Mesothelial cell of epicardium (in vitro differentiated cells): ENCODE measurements around the gene RAB13. TPM values are rescaled to one million over a fixed set of nuclear protein-coding genes. Genes with fewer than 3 reads are reported as not detected.
"Not testable (repeated sequence)": the region's sequence is repeated elsewhere in the genome, so short reads cannot be mapped to it uniquely, and the experiment has no call there.

Source experiments
- DNase-seq, 2 experiments: peaks; one replicate each; pipeline ENCODE4 v3.0.0; 2021; ENCODE audit warnings: low spot score in 2 of 2; ENCODE audit not compliant: unreplicated experiment in 2 of 2
- H3K27ac Mint-ChIP-seq: 2 replicates; pipeline ENCODE4 v1.8.0; 2021; ENCODE audit warnings: mixed read lengths
- H3K27me3 Mint-ChIP-seq: 2 replicates; pipeline ENCODE4 v1.8.0; 2021; ENCODE audit warnings: low read depth, mixed read lengths
- H3K36me3 Mint-ChIP-seq: 2 replicates; pipeline ENCODE4 v1.8.0; 2021; ENCODE audit warnings: mixed read lengths
- H3K4me1 Mint-ChIP-seq: 2 replicates; pipeline ENCODE4 v1.8.0; 2021; ENCODE audit warnings: mixed read lengths
- H3K4me3 Mint-ChIP-seq: 2 replicates; pipeline ENCODE4 v1.8.0; 2021; ENCODE audit warnings: mild to moderate bottlenecking, moderate library complexity, mixed read lengths
- H3K9me3 Mint-ChIP-seq: 2 replicates; pipeline ENCODE4 v1.8.0; 2021; ENCODE audit warnings: mixed read lengths
- total RNA-seq: library from RNA; stranded (reverse); gene quantifications from 3 replicates; pipeline ENCODE4 v1.2.1, GENCODE V29; 2021
- TF ChIP-seq, protein P1 (sequence below): fragments of 200-600 bp; sonication (generic); IDR thresholded peaks from one replicate; pipeline ENCODE4 v1.5.0; 2021; ENCODE audit warnings: antibody characterized with exemption; ENCODE audit not compliant: unreplicated experiment

Gene RAB13
- total RNA-seq, 1 donor from 2014 or later, result 92.0 TPM

GRCh38 chr1:154012129-154012528, 26.0 kb upstream of the RAB13 start:
- H3K27ac Mint-ChIP-seq, result no peak overlapping the region
- no peak overlapping the region for H3K4me3 Mint-ChIP-seq
- peaks cover 2% of the 10 kb centered on the region for H3K4me1 Mint-ChIP-seq
- no peaks in the 10 kb centered on the region for H3K27me3 Mint-ChIP-seq
- no peaks in the 10 kb centered on the region for H3K9me3 Mint-ChIP-seq
- TF ChIP-seq, protein P1, sequence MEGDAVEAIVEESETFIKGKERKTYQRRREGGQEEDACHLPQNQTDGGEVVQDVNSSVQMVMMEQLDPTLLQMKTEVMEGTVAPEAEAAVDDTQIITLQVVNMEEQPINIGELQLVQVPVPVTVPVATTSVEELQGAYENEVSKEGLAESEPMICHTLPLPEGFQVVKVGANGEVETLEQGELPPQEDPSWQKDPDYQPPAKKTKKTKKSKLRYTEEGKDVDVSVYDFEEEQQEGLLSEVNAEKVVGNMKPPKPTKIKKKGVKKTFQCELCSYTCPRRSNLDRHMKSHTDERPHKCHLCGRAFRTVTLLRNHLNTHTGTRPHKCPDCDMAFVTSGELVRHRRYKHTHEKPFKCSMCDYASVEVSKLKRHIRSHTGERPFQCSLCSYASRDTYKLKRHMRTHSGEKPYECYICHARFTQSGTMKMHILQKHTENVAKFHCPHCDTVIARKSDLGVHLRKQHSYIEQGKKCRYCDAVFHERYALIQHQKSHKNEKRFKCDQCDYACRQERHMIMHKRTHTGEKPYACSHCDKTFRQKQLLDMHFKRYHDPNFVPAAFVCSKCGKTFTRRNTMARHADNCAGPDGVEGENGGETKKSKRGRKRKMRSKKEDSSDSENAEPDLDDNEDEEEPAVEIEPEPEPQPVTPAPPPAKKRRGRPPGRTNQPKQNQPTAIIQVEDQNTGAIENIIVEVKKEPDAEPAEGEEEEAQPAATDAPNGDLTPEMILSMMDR, result no peak
- DNase-seq, result no peak
- H3K36me3 Mint-ChIP-seq, result no peaks in the 10 kb centered on the region

DNA sequence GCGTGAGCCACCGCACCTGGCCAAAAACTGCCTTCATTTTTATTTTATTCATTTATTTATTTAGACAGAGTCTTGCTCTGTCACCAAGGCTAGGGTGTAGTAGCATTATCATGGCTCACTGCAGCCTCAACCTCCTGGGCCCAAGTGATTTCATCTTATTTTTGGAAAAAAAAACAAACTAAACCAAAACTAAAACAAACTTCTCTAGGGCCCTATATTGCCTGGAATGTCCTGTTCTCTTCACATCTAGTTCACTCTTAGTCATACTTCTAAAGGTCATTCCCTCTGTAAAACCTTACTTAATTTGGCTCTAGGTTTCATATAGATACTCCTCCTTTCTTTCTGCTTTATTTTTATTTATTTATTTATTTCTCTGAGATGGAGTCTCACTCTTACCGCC, 20.0 kb upstream of the RAB13 start:
- TF ChIP-seq, protein P1, result no peak
- DNase-seq, result no peak
- Mint-ChIP-seq H3K27ac (no peak overlapping the region), H3K4me3 (no peak overlapping the region), H3K36me3 (no peaks in the 10 kb centered on the region), H3K4me1 (peaks cover 13% of the 10 kb centered on the region), H3K9me3 (no peaks in the 10 kb centered on the region), H3K27me3 (no peaks in the 10 kb centered on the region)

- H3K9me3 Mint-ChIP-seq, result no peaks in the 10 kb centered on the region
- peak overlapping the region; percentile 97 for H3K27ac Mint-ChIP-seq
- no peak for DNase-seq
These were observed 14.3 kb upstream of the RAB13 start for GRCh38 chr1:154000420-154000819.

GRCh38 chr1:153996882-153997281, 10.7 kb upstream of the RAB13 start:
- not testable (repeated sequence) for DNase-seq, H3K27me3 Mint-ChIP-seq, H3K4me3 Mint-ChIP-seq, H3K9me3 Mint-ChIP-seq
- peaks cover 19% of the 10 kb centered on the region for H3K36me3 Mint-ChIP-seq
- peaks cover 25% of the 10 kb centered on the region for H3K4me1 Mint-ChIP-seq
- peak overlapping the region; percentile 21 for H3K27ac Mint-ChIP-seq

More at GRCh38 chr1:154000420-154000819, 14.3 kb upstream of the RAB13 start:
- H3K4me1 Mint-ChIP-seq, result peaks cover 19% of the 10 kb centered on the region
- no peaks in the 10 kb centered on the region for H3K27me3 Mint-ChIP-seq
- peaks cover 4% of the 10 kb centered on the region for H3K36me3 Mint-ChIP-seq
- TF ChIP-seq, protein P1, result no peak
- no peak overlapping the region for H3K4me3 Mint-ChIP-seq

DNA sequence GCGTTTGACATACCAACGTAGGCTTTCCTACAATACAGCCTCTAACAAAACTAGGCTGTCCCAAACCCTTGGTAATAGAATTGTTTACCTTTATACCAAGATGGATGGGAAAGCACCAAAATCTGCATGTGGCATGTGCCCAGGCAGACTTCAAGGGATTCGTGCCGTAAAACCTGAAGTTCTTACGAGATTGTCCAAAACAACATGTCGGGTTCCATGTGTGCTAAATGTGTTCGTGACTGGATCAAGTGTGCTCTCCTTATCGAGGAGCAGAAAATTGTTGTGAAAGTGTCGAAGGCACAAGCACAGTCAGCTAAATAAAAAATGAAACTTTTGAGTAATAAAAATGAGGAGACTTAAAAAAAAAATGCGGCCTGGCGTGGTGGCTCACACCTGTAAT, 9.5 kb upstream of the RAB13 start:
- no peaks in the 10 kb centered on the region for H3K27me3 Mint-ChIP-seq
- TF ChIP-seq, protein P1, result no peak
- no peak for DNase-seq
- H3K27ac Mint-ChIP-seq, result peak overlapping the region; percentile 69
- H3K4me3 Mint-ChIP-seq, result no peak overlapping the region
- H3K4me1 Mint-ChIP-seq, result peaks cover 22% of the 10 kb centered on the region
- no peaks in the 10 kb centered on the region for H3K9me3 Mint-ChIP-seq
- H3K36me3 Mint-ChIP-seq, result peaks cover 27% of the 10 kb centered on the region

GRCh38 chr1:153995202-153995601, 9.1 kb upstream of the RAB13 start:
- peaks cover 27% of the 10 kb centered on the region for H3K36me3 Mint-ChIP-seq
- no peak overlapping the region for H3K4me3 Mint-ChIP-seq
- DNase-seq, result no peak
- H3K27me3 Mint-ChIP-seq, result no peaks in the 10 kb centered on the region
- peak overlapping the region; percentile 69 for H3K27ac Mint-ChIP-seq
- H3K9me3 Mint-ChIP-seq, result no peaks in the 10 kb centered on the region
- TF ChIP-seq, protein P1, result no peak
- peaks cover 23% of the 10 kb centered on the region for H3K4me1 Mint-ChIP-seq
